ENCODE results near the gene SRL.

The SRL gene

DNA sequence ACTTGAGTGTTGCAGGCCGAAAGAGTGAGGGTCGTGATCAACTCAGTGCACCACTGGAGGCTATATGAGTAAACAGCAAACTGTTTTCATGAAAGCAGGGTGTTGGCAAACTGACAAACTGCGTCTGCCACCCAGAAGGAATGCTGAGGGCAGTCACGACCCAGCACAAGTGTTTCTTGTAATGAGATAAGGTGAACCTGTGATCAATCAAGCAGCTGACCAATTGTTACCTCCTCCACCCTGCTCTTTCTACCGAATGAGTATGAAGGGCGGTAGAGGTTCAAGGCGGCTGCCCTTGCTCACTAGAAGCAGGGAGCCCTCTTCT lies 5.5 kb upstream of the SRL start:
- TF ChIP-seq POLR2A (IDR thresholded peaks at IDR 0.05; ENCODE audit: low read length) (no peak), GATA1 (IDR thresholded peaks at IDR 0.05; ENCODE audit: low read depth, low read length) (no peak)
- DNase-seq = peak in 1 of 2 experiments; percentile 50

DNA sequence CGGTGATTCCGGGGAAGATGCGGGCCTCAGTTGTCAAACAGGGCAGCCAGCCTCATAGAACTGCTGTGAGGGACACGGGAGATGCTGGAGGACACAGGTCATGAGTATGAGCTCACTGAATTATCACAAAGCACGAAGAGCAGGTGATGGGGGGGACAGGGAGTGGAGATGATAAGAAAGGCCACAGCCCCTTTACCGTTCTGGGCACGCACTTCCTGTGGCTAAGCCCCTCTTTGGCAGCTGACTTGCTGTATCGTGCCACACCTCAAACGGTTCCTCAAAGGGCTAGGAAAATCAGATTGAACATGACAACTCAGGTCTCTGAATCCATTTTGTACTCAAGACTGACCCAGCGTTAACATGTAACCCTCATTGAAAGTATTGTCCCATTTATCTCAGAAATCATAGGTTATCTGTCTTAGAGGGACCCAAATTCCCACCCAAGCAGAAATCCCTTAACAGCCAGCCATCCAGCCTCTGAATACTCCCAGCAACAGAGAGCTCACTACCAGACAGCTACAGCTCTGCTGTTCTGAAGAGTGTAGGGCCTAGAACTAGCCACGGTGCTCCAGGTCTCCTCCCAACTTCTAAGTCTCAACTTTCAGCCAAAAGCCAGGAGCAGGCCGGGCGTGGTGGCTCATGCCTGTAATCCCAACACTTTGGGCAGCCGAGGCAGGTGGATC lies 5.0 kb upstream of the SRL start:
- peak; percentile 22 to 72 for DNase-seq
- TF ChIP-seq POLR2A (IDR thresholded peaks at IDR 0.05; ENCODE audit: low read length) = peak; percentile 27
- no peak for TF ChIP-seq GATA1 (IDR thresholded peaks at IDR 0.05; ENCODE audit: low read depth, low read length)

DNA sequence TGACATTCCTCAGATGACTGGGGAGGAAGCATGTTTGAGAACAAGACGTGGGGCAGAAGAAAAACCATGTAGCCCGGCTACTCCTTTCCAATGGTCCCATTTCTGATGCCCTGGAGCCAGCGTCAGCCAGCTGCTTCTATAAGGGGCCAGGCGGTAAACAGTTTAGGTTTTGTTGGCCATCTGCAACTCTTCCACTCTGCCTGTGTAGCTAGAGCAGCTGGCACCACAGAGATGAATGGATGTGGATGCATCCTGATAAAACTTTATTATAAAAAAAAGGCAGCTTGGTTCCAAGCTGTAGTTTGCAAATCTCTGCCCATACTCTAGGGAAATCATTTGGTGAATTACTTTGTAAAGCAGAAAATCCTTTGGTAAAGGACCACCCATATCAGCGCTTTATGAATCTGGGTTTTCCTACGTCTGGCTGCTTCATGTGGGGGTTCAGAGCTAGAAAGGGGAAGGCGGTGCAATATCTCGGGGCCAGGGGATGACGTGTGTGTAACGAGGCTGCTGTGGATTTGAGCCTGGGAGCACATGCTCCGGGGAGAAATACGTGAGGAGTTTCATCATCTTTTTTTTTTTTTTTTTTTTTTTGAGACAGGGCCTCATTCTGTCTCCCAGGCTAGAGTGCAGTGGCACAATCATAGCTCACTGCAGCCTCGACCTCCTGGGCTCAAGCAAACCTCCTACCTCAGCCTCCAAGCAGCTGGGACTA lies 3.4 kb upstream of the SRL start:
- DNase-seq = no peak
- TF ChIP-seq GATA1 (IDR thresholded peaks at IDR 0.05; ENCODE audit: low read depth, low read length) (no peak), POLR2A (IDR thresholded peaks at IDR 0.05; ENCODE audit: low read length) (no peak)

DNA sequence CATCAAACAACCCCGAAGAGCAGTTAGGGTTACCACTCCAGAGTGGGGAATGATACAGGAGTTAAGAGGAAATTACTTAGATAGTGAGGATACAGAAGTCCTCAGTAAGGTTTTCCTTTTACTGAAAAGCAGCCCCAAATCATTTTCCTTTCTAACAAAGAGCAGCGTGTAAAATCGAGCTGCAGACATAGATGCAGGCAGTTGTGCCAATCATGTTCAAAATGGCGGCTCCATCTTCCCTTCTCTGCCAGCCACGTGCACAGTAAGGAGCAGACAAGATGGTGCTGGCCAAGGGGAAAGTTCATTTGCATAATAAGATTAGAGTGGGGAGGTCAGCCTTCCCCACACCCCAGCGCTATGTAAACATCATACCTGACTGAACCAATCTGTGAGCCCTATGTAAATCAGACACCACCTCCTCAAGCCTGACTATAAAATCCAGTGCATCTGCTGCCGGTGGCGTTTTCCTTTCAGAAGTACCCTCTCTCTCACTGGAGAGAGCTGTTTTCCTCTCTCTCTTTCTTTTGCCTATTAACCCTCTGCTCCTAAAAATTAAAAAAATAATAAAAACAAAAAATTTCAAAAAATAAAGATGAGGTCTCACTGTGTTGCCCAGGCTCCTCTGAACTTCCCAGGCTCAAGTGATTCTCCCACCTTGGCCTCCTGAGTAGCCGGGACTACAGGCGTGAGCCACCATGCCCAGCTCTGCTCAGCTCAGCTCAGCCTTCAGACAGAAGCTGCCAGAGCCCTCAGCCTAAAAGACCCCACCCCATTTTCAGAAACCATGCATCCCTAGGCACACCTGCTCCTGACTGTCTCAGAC lies 2.6 kb upstream of the SRL start:
- TF ChIP-seq GATA1 (IDR thresholded peaks at IDR 0.05; ENCODE audit: low read depth, low read length) = no peak
- no peak for TF ChIP-seq POLR2A (IDR thresholded peaks at IDR 0.05; ENCODE audit: low read length)
- no peak for DNase-seq

DNA sequence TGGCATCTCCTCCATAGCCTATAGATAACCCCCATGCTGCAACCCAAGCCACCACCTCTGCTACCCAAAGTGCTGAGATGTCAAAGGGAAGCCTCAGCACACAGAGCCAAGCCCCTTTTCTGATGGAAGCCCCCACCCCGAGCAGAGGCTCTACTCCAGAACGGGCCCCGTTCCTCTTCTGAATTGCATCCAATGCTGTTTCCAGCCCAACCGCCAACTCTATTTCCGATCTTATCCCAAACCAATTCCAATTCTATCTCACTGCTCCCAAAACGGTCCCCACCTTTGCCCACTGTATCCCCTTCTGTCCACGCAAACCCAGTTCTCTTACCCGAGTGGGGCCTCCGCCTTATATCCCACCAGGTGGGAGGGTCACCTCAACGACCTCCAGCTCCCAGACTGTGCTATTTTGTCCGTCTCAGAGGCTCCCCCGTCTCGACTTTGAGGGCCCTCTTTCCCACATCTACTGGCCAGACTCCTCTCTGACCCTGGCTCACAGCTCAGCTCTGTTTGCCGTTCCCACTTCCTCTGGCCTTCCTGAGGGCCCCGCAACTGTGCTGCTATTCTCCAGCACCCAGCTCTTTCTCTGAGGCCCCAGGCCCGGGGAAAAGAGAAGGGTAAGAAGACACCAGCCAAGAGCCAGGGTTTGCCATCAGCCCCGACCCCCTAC lies 487 bp downstream of the SRL start:
- DNase-seq = no peak

DNA sequence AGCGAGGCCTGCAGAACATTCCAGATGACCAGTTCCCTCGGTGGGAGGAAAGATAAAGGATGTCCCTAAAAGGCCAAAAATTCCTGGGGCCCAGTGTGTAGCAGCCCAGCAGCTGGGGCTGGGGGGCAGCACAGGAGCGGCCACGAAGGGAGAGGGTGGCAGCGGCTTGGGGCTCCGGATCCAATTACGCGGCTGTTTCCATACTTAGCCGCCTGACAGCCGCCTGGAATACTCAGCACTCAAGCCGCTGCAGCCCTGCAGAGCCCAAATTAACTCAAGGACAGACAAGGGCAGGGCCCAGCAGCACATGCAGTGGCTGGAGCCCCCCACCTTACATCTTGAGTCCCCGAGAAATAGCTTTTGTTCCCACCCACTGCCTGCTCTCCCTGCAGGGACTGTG lies 1.3 kb downstream of the SRL start:
- no peak for DNase-seq
- no peak for TF ChIP-seq POLR2A (IDR thresholded peaks at IDR 0.05; ENCODE audit: low read length)
- TF ChIP-seq GATA1 (IDR thresholded peaks at IDR 0.05; ENCODE audit: low read depth, low read length) = no peak

More for the DNA sequence above, 487 bp downstream of the SRL start:
- no peak for TF ChIP-seq GATA1 (IDR thresholded peaks at IDR 0.05; ENCODE audit: low read depth, low read length)
- no peak for TF ChIP-seq POLR2A (IDR thresholded peaks at IDR 0.05; ENCODE audit: low read length)

DNA sequence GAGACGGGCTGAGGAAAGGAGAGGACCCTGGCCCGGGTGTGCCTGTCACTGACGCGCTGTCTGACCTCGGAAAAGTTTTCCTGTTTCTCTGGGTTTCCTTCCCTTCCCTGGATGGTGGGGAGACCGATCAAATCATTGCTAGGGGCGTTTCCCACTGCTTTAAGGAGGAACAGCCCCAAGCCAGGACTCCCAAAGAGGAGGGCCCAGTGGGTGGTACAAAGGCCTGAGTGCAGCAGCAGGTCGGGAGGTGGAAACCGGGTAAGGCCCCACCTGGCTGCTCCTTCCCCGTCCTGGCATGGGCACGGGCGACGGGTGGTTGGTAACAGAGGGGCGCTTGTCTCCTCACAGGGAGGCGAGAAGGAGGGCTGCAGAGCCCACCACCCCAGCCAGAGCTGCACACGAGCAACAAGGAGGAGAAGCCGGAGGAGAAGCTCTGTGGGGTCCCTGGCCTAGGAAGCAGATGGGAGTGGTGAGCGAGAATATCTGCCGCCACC lies 2.2 kb downstream of the SRL start:
- no peak for DNase-seq
- TF ChIP-seq GATA1 (IDR thresholded peaks at IDR 0.05; ENCODE audit: low read depth, low read length) (no peak), POLR2A (IDR thresholded peaks at IDR 0.05; ENCODE audit: low read length) (no peak)

DNA sequence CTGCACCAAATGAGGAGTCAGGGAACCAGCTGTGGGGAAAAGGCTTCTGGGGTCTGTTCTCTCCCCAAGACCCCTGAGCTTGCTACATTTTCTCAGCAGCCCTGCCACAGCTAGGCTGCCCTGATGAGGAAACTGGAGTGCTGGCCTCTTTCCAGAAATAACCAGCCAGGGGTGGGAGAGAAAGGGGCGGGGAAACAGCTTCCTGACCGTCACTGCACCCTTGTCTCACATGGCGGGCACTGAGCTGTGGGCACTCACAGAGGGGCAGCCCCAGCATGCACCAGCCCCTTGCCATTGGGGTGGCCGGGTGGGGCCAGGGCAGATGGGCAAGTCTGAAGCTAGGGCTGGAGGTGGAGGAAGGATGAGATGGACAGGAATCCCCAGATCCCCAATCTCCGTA lies 2.9 kb downstream of the SRL start:
- no peak for DNase-seq
- TF ChIP-seq POLR2A (IDR thresholded peaks at IDR 0.05; ENCODE audit: low read length) (no peak), GATA1 (IDR thresholded peaks at IDR 0.05; ENCODE audit: low read depth, low read length) (no peak)

DNA sequence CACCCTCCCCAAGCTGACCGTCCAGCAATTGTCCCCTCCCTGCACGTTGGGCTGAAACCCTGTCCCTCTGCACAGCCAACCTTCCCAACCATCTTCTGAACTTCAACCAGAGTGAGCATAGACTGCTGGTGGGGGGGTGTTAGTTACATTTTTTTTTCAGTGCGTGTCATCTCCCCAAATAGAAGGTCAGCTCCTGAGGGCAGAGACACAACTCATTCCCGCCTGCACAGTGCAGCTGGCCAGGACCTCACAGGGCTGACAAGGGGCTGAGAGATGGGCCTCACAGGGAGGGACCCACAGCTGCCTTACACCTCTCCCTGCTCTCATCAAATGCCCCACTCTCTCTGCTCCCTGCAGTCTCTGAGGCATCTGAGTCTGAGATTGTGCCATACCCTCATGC lies 8.4 kb downstream of the SRL start:
- no peak for TF ChIP-seq GATA1 (IDR thresholded peaks at IDR 0.05; ENCODE audit: low read depth, low read length)
- TF ChIP-seq POLR2A (IDR thresholded peaks at IDR 0.05; ENCODE audit: low read length) = no peak
- DNase-seq = no peak

DNA sequence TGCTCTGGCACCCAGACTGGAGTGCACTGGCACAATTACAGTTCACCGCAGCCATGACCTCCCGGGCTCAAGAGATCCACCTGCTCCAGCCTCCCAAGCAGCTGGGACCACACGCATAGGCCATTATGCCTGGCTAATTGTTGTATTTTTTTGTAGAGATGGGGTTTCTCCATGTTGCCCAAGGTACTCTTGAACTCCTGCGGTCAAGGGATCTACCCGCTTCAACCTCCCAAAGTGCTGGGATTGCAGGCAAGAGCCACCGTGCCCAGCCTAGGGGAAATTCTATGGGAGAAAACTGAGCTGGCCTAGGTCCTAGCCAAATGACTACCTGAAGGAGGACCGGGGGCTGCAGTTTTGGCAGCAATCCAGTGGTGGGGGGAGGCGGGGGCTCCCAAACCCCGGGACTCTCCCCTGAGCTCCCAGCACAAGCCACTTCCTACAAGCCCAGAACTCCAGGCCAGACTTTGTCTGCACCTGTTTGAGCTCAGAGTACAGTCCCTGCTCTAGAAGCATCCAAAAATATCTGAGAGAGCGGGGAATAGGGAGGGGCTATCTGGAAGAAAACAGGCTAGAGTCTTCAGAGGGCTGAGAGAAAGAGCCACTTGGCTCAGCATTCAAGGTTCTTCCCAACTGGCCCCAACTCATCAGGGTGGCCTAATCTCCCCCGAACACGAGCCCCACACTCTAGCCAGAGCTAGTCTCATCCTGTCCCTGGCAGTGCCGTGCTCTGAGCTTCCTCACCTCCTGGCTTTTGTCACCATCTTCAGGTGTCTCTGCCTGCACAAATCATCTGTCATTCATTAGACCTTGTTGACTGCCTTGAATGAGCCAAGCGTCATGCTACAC lies 9.1 kb downstream of the SRL start:
- TF ChIP-seq POLR2A (IDR thresholded peaks at IDR 0.05; ENCODE audit: low read length) (no peak), GATA1 (IDR thresholded peaks at IDR 0.05; ENCODE audit: low read depth, low read length) (no peak)
- no peak for DNase-seq

DNA sequence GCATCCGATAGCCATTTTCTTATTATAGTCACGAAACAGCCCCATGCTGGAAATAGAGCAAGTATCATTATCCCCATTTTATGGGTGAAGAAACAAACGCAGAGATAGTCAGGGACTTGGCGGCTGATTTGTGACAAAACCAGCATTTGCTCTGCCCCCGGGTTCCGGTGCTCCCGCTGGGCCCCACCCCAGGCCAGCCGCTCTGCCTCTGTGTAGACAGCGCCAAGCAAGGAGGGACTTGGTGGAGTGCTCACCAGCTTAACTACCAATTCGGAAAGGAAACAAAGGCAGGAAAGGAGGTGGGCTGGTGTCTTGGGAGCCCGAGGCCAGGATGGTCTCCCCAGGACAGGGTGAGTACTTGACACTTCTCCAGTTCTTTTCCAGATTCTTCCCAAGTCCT lies 10.0 kb downstream of the SRL start:
- TF ChIP-seq GATA1 (IDR thresholded peaks at IDR 0.05; ENCODE audit: low read depth, low read length) = no peak
- TF ChIP-seq POLR2A (IDR thresholded peaks at IDR 0.05; ENCODE audit: low read length) = no peak
- no peak for DNase-seq

DNA sequence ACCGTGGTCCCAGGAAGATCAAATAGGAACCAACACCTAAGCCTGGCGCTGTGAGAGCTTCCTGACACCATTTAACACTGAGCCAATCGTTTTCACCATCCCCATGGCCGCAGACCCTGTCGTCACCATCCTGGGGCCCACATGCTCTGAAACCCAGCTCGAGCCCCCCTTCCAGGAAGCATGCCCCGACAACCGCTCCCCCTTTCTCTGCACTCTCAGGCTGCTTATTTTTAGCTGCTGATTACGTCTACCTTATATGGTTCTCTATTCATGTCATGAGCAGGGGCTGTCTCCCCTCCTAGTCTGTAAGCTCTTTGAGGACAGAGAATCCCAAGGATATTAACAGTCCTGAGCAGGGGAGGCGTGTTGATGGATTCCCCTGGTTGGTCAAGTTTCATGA lies 10.5 kb downstream of the SRL start:
- no peak for TF ChIP-seq GATA1 (IDR thresholded peaks at IDR 0.05; ENCODE audit: low read depth, low read length)
- DNase-seq = no peak

DNA sequence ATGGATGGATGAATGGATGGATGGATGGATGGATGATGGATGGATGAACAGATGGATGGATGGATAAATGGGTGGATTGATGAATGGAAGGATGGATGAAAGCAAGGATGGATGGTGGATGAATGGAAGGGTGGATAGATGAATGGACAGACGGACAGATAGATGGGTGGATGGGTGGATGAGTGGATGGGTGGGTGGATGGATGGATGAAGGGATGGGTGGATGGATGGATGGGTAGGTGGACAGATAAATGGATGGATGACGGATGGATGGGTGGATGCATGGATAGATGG lies 14.9 kb downstream of the SRL start:
- TF ChIP-seq POLR2A (IDR thresholded peaks at IDR 0.05; ENCODE audit: low read length) (no peak), GATA1 (IDR thresholded peaks at IDR 0.05; ENCODE audit: low read depth, low read length) (no peak)
- DNase-seq = no peak

Data from erythroblast (primary cell).